HepG2 (cell line): ENCODE results near the gene PFDN5. TPM values are rescaled to one million over a fixed set of nuclear protein-coding genes. Genes with fewer than 3 reads are reported as not detected.

ENCODE experiments used
- EP300 ChIP-seq, 3 experiments: sonication (generic) in 1 of 3; formaldehyde crosslinking in 1 of 3; IDR thresholded peaks; 2 replicates each; pipeline versions ENCODE4 v1.5.1 to v1.6.1; 2011 to 2020; ENCODE audit warnings: low read depth in 2 of 3, low read length in 2 of 3, borderline replicate concordance in 1 of 3, improper control_type of control experiment in 1 of 3, mild to moderate bottlenecking in 1 of 3, missing genetic modification reagents in 1 of 3, moderate library complexity in 1 of 3
- KDM6A ChIP-seq: IDR thresholded peaks from 2 replicates; pipeline ENCODE4 v1.6.1; 2016; ENCODE audit warnings: low read depth
- PRDM10 ChIP-seq: sonication (generic); formaldehyde crosslinking; IDR thresholded peaks from 2 replicates; pipeline ENCODE4 v1.4.0; 2020; ENCODE audit warnings: low read depth, missing genetic modification reagents
- RBM39 ChIP-seq: fragments of 200-400 bp; formaldehyde crosslinking; IDR thresholded peaks from one replicate; pipeline ENCODE4 v1.6.1; 2018; ENCODE audit warnings: antibody characterized with exemption, mild to moderate bottlenecking, low read depth, low read length; ENCODE audit not compliant: poor library complexity, severe bottlenecking
- SALL1 ChIP-seq: sonication (generic); formaldehyde crosslinking; IDR thresholded peaks from 2 replicates; pipeline ENCODE4 v1.8.0; 2022; ENCODE audit warnings: mild to moderate bottlenecking, missing genetic modification reagents
- TAF1 ChIP-seq: sonication (generic); formaldehyde crosslinking; IDR thresholded peaks from 2 replicates; pipeline ENCODE4 v1.4.0; 2020; ENCODE audit warnings: missing genetic modification reagents
- ZNF253 ChIP-seq: sonication (generic); formaldehyde crosslinking; IDR thresholded peaks from 2 replicates; pipeline ENCODE4 v1.8.0; 2022; ENCODE audit warnings: mild to moderate bottlenecking, missing genetic modification reagents, borderline replicate concordance
- ZNF792 ChIP-seq: IDR thresholded peaks from 2 replicates; pipeline ENCODE4 v1.6.1; 2016
- polyA plus RNA-seq, 8 experiments: library from polyadenylated mRNA; depleted of rRNA in 3 of 8; stranded (reverse) in 7 of 8; unstranded in 1 of 8; fragments of >200 nt; fragmentation: Illumina TruSeq in 4 of 8; extraction: Trizol in 4 of 8; gene quantifications; 2 replicates each; pipeline versions ENCODE4 v1.2.1 to v1.2.3, GENCODE V29; 2011 to 2016; ENCODE audit warnings: low read depth in 4 of 8, missing spikeins in 1 of 8, mixed read lengths in 1 of 8; ENCODE audit not compliant: insufficient read depth in 1 of 8
- total RNA-seq, 5 experiments: library from RNA; depleted of rRNA; stranded (reverse); fragments of >200 nt; fragmentation: Illumina TruSeq; extraction: Trizol; gene quantifications; 2 replicates each; pipeline ENCODE4 v1.2.3, GENCODE V29; 2016; ENCODE audit warnings: low read depth in 1 of 5
- TF ChIP-seq, protein P1 (sequence below): sonication (generic); formaldehyde crosslinking; IDR thresholded peaks from 2 replicates; pipeline ENCODE4 v1.4.0; 2020; ENCODE audit warnings: mild to moderate bottlenecking, missing genetic modification reagents

The PFDN5 gene
- total and polyA plus RNA-seq, 2 of the 13 experiments (the other 11 are each of a cell fraction or from before 2014, with no cell fraction given) = 449 to 462 TPM

DNA sequence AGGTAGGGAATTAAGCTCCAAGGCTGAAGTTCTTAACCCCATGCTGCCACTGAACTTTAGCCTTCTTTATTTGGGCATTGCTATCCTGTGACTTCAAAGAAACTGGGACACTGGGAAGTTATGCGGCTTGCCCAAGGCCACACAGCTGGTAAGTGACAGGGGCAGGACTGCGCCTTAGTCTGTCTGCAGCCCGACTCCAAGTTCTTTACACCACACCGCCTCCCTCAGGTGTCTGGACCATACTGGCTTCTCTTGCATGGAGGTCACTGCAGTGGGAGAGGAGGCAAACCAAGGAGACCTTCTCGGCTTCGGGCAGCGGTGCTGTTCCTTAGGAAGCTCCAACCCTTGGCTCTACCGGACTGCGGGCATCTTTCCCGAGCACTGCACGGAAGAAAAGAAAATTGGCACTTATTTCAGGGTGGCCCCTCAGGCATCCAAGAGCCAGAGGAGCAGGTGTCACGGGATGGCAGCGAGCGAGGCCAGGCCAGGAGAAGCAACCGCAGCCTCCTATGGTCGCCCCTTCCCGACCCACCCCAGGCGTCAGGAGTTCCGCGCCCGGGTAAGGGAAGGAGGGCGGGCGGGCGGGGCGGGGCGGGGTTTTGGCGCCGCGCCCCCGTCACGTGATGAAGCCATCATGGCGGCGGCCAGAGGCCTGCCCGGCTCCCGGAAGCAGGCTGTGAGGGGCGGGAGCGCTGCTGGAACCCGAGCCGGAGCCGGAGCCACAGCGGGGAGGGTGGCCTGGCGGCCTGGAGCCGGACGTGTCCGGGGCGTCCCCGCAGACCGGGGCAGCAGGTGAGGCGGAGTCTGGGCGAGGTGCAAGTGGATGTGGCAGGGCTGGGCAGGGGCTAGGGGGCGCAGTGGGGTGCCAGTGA, 43.6 kb upstream of the PFDN5 start (continued):
- TF ChIP-seq, protein P1, sequence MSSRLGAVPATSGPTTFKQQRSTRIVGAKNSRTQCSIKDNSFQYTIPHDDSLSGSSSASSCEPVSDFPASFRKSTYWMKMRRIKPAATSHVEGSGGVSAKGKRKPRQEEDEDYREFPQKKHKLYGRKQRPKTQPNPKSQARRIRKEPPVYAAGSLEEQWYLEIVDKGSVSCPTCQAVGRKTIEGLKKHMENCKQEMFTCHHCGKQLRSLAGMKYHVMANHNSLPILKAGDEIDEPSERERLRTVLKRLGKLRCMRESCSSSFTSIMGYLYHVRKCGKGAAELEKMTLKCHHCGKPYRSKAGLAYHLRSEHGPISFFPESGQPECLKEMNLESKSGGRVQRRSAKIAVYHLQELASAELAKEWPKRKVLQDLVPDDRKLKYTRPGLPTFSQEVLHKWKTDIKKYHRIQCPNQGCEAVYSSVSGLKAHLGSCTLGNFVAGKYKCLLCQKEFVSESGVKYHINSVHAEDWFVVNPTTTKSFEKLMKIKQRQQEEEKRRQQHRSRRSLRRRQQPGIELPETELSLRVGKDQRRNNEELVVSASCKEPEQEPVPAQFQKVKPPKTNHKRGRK (CRISPR knock-in tag) = no peak
- TF ChIP-seq TAF1 = peak; percentile 86
- TF ChIP-seq KDM6A (CRISPR knock-in tag) = peak; percentile 21; the same call in 1 of the 2 replicates
- TF ChIP-seq RBM39 = peak; percentile 31
- no peak; the same call in 1 of the 2 replicates for TF ChIP-seq PRDM10
- peak in 1 of 2 experiments; percentile 40; a peak in 1 of 4 replicates for TF ChIP-seq EP300 (IDR thresholded peaks at IDR 0.05; ENCODE audit: low read depth in 2 of 2, low read length in 2 of 2)
- TF ChIP-seq EP300 (CRISPR knock-in tag; IDR thresholded peaks at IDR 0.05; ENCODE audit: borderline replicate concordance) = no peak; the same call in 1 of the 2 replicates
- TF ChIP-seq ZNF792 = no peak
- TF ChIP-seq SALL1 = peak; percentile 52
- no peak for TF ChIP-seq ZNF253 (CRISPR knock-in tag)
- TF ChIP-seq, all 625 proteins: peak for 197
